Fibroblast of lung (primary cell): Measurements from ENCODE around the gene CCDC149. TPM values are rescaled to one million over a fixed set of nuclear protein-coding genes. Genes with fewer than 3 reads are reported as not detected.

Experiments
- DNase-seq, 2 donors: peaks; one replicate each; pipeline versions ENCODE4 v3.0.0 to v3.0.0-alpha.2; 2010; ENCODE audit warnings: low read depth in 2 of 2
- H2AFZ ChIP-seq: 2 replicates; pipeline ENCODE4 v1.5.1; 2012; ENCODE audit warnings: low read length, control low read depth, inconsistent platforms
- H3K27ac ChIP-seq: 2 replicates; pipeline ENCODE4 v1.5.1; 2011; ENCODE audit warnings: low read length, control low read depth; ENCODE audit not compliant: insufficient read depth
- H3K27me3 ChIP-seq: 2 replicates; pipeline ENCODE4 v1.5.1; 2011; ENCODE audit warnings: mild to moderate bottlenecking, low read length; ENCODE audit not compliant: control insufficient read depth, insufficient read depth
- H3K36me3 ChIP-seq: 2 replicates; pipeline ENCODE4 v1.5.1; 2011; ENCODE audit warnings: low read length; ENCODE audit not compliant: control insufficient read depth, insufficient read depth
- H3K4me1 ChIP-seq: 2 replicates; pipeline ENCODE4 v1.5.1; 2011; ENCODE audit warnings: low read length; ENCODE audit not compliant: control insufficient read depth, insufficient read depth; ENCODE audit errors: extremely low read depth
- H3K4me2 ChIP-seq: 2 replicates; pipeline ENCODE4 v1.5.1; 2011; ENCODE audit warnings: low read length, control low read depth; ENCODE audit not compliant: insufficient read depth; ENCODE audit errors: extremely low read depth
- H3K4me3 ChIP-seq, 4 experiments: fragments of 200-600 bp in 1 of 4; sonication (generic) in 1 of 4; replicated peaks in 1 of 4; 2 replicates each; pipeline ENCODE4 v1.5.1; 2011 to 2016; ENCODE audit warnings: low read length in 4 of 4, low read depth in 3 of 4, mild to moderate bottlenecking in 3 of 4, control low read depth in 2 of 4, inconsistent platforms in 1 of 4, mixed read lengths in 1 of 4; ENCODE audit not compliant: insufficient read depth in 1 of 4; ENCODE audit errors: control extremely low read depth in 1 of 4
- H3K79me2 ChIP-seq: 2 replicates; pipeline ENCODE4 v1.5.1; 2012; ENCODE audit warnings: mild to moderate bottlenecking, low read length, inconsistent platforms; ENCODE audit not compliant: control insufficient read depth, insufficient read depth
- H3K9ac ChIP-seq: 2 replicates; pipeline ENCODE4 v1.5.1; 2011; ENCODE audit warnings: mild to moderate bottlenecking, low read length, control low read depth; ENCODE audit not compliant: insufficient read depth
- H3K9me3 ChIP-seq: 2 replicates; pipeline ENCODE4 v1.5.1; 2012; ENCODE audit warnings: low read depth, low read length; ENCODE audit not compliant: control insufficient read depth, insufficient read depth
- H4K20me1 ChIP-seq: 2 replicates; pipeline ENCODE4 v1.5.1; 2011; ENCODE audit warnings: low read length; ENCODE audit not compliant: control insufficient read depth, insufficient read depth; ENCODE audit errors: extremely low read depth
- CTCF ChIP-seq, 2 donors: IDR thresholded peaks in 1 of 2; conservative IDR thresholded peaks in 1 of 2; 1 replicate in 1 of 2; 2 replicates in 1 of 2; pipeline ENCODE4 v1.5.1; 2011 to 2012; ENCODE audit warnings: low read length in 2 of 2, control low read depth in 1 of 2, inconsistent platforms in 1 of 2, low read depth in 1 of 2, mild to moderate bottlenecking in 1 of 2
- EZH2 ChIP-seq: IDR thresholded peaks from 2 replicates; pipeline ENCODE4 v1.5.1; 2012; ENCODE audit warnings: low read length, control low read depth, mild to moderate bottlenecking; ENCODE audit errors: missing control alignments
- polyA plus RNA-seq, 2 donors: library from polyadenylated mRNA; depleted of rRNA in 1 of 2; stranded (reverse) in 1 of 2; unstranded in 1 of 2; fragments of >200 nt; gene quantifications; 2 replicates each; pipeline ENCODE4 v1.2.1, GENCODE V29; 2011 to 2012; ENCODE audit warnings: missing spikeins in 1 of 2
- total RNA-seq: library from RNA; depleted of rRNA; stranded (reverse); fragments of >200 nt; gene quantifications from 2 replicates; pipeline ENCODE4 v1.2.1, GENCODE V29; 2014

CCDC149 gene
- total and polyA plus RNA-seq, 2 donors (not counting 1 experiment from before 2014, with no cell fraction given): 13.9 to 14.6 TPM

- no peaks in the 10 kb centered on the region for H3K79me2 ChIP-seq
- H3K4me1 ChIP-seq: no peaks in the 10 kb centered on the region
- H3K4me3 ChIP-seq: no peak overlapping the region
- H3K27ac ChIP-seq: no peak overlapping the region
- H2AFZ ChIP-seq: no peak overlapping the region
- no peaks in the 10 kb centered on the region for H4K20me1 ChIP-seq
- no peaks in the 10 kb centered on the region for H3K9me3 ChIP-seq
- no peak overlapping the region for H3K9ac ChIP-seq
- no peaks in the 10 kb centered on the region for H3K36me3 ChIP-seq
- no peak for DNase-seq
- TF ChIP-seq CTCF (conservative IDR thresholded peaks at IDR 0.05 in 1 of 2, IDR thresholded peaks at IDR 0.05 in 1 of 2; ENCODE audit: low read depth in 1 of 2, low read length in 2 of 2): no peak
- no peak for TF ChIP-seq EZH2
- H3K27me3 ChIP-seq: no peaks in the 10 kb centered on the region
- no peak overlapping the region for H3K4me2 ChIP-seq
These were observed 41.6 kb downstream of the CCDC149 start for GRCh38 chr4:24871210-24871609.

DNA sequence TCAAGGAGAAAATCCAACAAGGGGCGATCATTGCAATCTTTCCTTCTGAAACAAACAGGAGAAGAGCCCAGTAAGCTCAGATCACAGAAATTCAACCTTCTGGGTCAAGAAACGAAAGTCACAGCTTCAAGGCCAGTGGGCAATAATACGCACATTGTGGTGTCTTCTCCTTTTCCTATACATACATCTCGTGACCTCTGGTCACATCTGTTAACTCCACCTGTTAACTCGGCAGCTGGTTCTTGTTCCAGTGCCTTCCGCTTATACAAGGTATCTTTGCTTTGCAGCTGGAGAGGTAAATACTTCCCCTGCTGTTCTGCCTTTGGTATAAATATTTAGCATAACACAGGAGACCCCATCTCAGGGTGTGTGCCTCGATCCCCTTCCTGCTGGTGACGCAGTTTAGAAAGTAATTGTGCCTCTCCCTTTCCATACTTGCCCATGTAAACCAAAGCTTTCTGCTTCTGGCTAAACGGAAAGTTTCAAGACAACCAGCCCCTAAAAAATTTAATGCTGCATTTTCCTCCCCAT, 45.0 kb downstream of the CCDC149 start:
- no peak overlapping the region for H3K9ac ChIP-seq
- TF ChIP-seq EZH2 (no peak), CTCF (conservative IDR thresholded peaks at IDR 0.05 in 1 of 2, IDR thresholded peaks at IDR 0.05 in 1 of 2; ENCODE audit: low read depth in 1 of 2, low read length in 2 of 2) (no peak)
- H3K79me2 ChIP-seq: no peaks in the 10 kb centered on the region
- no peak overlapping the region for H3K4me2 ChIP-seq
- DNase-seq: no peak
- no peaks in the 10 kb centered on the region for H3K4me1 ChIP-seq
- no peaks in the 10 kb centered on the region for H3K27me3 ChIP-seq
- no peak overlapping the region for H3K4me3 ChIP-seq
- no peak overlapping the region for H3K27ac ChIP-seq
- H3K9me3 ChIP-seq: no peaks in the 10 kb centered on the region
- H4K20me1 ChIP-seq: no peaks in the 10 kb centered on the region
- H2AFZ ChIP-seq: no peak overlapping the region
- H3K36me3 ChIP-seq: no peaks in the 10 kb centered on the region

GRCh38 chr4:24867251-24867650, 45.6 kb downstream of the CCDC149 start:
- H3K36me3 ChIP-seq: no peaks in the 10 kb centered on the region
- H3K4me3 ChIP-seq: no peak overlapping the region
- H3K4me2 ChIP-seq: no peak overlapping the region
- H3K27me3 ChIP-seq: no peaks in the 10 kb centered on the region
- no peaks in the 10 kb centered on the region for H4K20me1 ChIP-seq
- H2AFZ ChIP-seq: no peak overlapping the region
- H3K4me1 ChIP-seq: no peaks in the 10 kb centered on the region
- no peaks in the 10 kb centered on the region for H3K79me2 ChIP-seq
- no peak for DNase-seq
- H3K9me3 ChIP-seq: no peaks in the 10 kb centered on the region
- TF ChIP-seq EZH2: no peak
- TF ChIP-seq CTCF (conservative IDR thresholded peaks at IDR 0.05 in 1 of 2, IDR thresholded peaks at IDR 0.05 in 1 of 2; ENCODE audit: low read depth in 1 of 2, low read length in 2 of 2): no peak
- no peak overlapping the region for H3K9ac ChIP-seq
- H3K27ac ChIP-seq: no peak overlapping the region
